CD14-positive monocyte (primary cell): ENCODE measurements around the gene PDZK1IP1. TPM values are rescaled to one million over a fixed set of nuclear protein-coding genes. Genes with fewer than 3 reads are reported as not detected.

Experiments used
- DNase-seq, 3 donors: peaks; one replicate each; pipeline ENCODE4 v3.0.0-alpha.2; 2011 to 2022
- H2AFZ ChIP-seq: 2 replicates; pipeline ENCODE4 v1.6.0; 2012; ENCODE audit warnings: mild to moderate bottlenecking, low read depth, low read length, inconsistent platforms; ENCODE audit not compliant: insufficient read depth, poor library complexity, severe bottlenecking
- H3K27ac ChIP-seq, 2 donors: 1 replicate in 1 of 2; 2 replicates in 1 of 2; pipeline ENCODE4 v1.5.1; 2012 to 2013; ENCODE audit warnings: low read length in 2 of 2, control low read depth in 1 of 2, inconsistent platforms in 1 of 2, low read depth in 1 of 2, mild to moderate bottlenecking in 1 of 2
- H3K27me3 ChIP-seq, 2 donors: one replicate each; pipeline versions ENCODE4 v1.6.0 to v1.6.1; 2011 to 2013; ENCODE audit warnings: low read length in 2 of 2; ENCODE audit not compliant: control insufficient read depth in 2 of 2, insufficient read depth in 2 of 2
- H3K36me3 ChIP-seq, 2 donors: replicated peaks in 1 of 2; 1 replicate in 1 of 2; 2 replicates in 1 of 2; pipeline versions ENCODE4 v1.5.1 to v1.6.1; 2012 to 2013; ENCODE audit warnings: low read length in 2 of 2, control low read depth in 1 of 2, inconsistent platforms in 1 of 2, mild to moderate bottlenecking in 1 of 2; ENCODE audit not compliant: insufficient read depth in 2 of 2, control insufficient read depth in 1 of 2
- H3K4me1 ChIP-seq, 2 donors: 1 replicate in 1 of 2; 2 replicates in 1 of 2; pipeline versions ENCODE4 v1.5.1 to v1.6.1; 2012 to 2013; ENCODE audit warnings: low read length in 2 of 2, control low read depth in 1 of 2, inconsistent platforms in 1 of 2, mild to moderate bottlenecking in 1 of 2, moderate library complexity in 1 of 2; ENCODE audit not compliant: insufficient read depth in 2 of 2, control insufficient read depth in 1 of 2
- H3K4me2 ChIP-seq: replicated peaks from 2 replicates; pipeline ENCODE3; 2012; ENCODE audit warnings: low read length, moderate library complexity, mild to moderate bottlenecking; ENCODE audit not compliant: poor library complexity, severe bottlenecking; ENCODE audit errors: extremely low read depth
- H3K4me3 ChIP-seq, 3 experiments: fragments of 200-600 bp in 1 of 3; sonication (generic) in 1 of 3; replicated peaks in 1 of 3; 1 replicate in 2 of 3; 2 replicates in 1 of 3; pipeline ENCODE4 v1.5.1; 2011 to 2013; ENCODE audit warnings: low read length in 3 of 3, mild to moderate bottlenecking in 3 of 3, control low read depth in 2 of 3, low read depth in 2 of 3, inconsistent platforms in 1 of 3, moderate library complexity in 1 of 3
- H3K79me2 ChIP-seq: 2 replicates; pipeline ENCODE4 v1.6.0; 2012; ENCODE audit warnings: mild to moderate bottlenecking, control low read depth, inconsistent platforms, low read length, moderate library complexity; ENCODE audit not compliant: insufficient read depth
- H3K9ac ChIP-seq: 2 replicates; pipeline ENCODE4 v1.6.0; 2017; ENCODE audit warnings: low read length, mild to moderate bottlenecking; ENCODE audit not compliant: insufficient read depth, poor library complexity, severe bottlenecking
- H3K9me3 ChIP-seq, 2 donors: replicated peaks in 1 of 2; 1 replicate in 1 of 2; 2 replicates in 1 of 2; pipeline versions ENCODE4 v1.5.1 to v1.6.1; 2012 to 2013; ENCODE audit warnings: low read length in 2 of 2, control low read depth in 1 of 2; ENCODE audit not compliant: control insufficient read depth in 1 of 2, insufficient read depth in 1 of 2
- H4K20me1 ChIP-seq: 2 replicates; pipeline ENCODE4 v1.6.0; 2012; ENCODE audit warnings: mild to moderate bottlenecking, low read length, control low read depth, moderate library complexity; ENCODE audit not compliant: insufficient read depth
- H3K27ac Mint-ChIP-seq, 7 donors: one replicate each; pipeline ENCODE4 v1.8.0; 2020; ENCODE audit warnings: mild to moderate bottlenecking in 7 of 7, mixed read lengths in 7 of 7, moderate library complexity in 6 of 7, inconsistent platforms in 2 of 7
- H3K27me3 Mint-ChIP-seq, 3 donors: one replicate each; pipeline ENCODE4 v1.8.0; 2021 to 2022; ENCODE audit warnings: low read depth in 3 of 3, mild to moderate bottlenecking in 3 of 3, mixed read lengths in 3 of 3, moderate library complexity in 3 of 3, inconsistent platforms in 1 of 3
- H3K36me3 Mint-ChIP-seq, 2 donors: one replicate each; pipeline ENCODE4 v1.8.0; 2020; ENCODE audit warnings: mixed read lengths in 2 of 2, inconsistent platforms in 1 of 2, mild to moderate bottlenecking in 1 of 2
- H3K4me1 Mint-ChIP-seq: one replicate; pipeline ENCODE4 v1.8.0; 2020; ENCODE audit warnings: mild to moderate bottlenecking, mixed read lengths
- H3K4me3 Mint-ChIP-seq, 2 donors: one replicate each; pipeline ENCODE4 v1.8.0; 2020; ENCODE audit warnings: mild to moderate bottlenecking in 2 of 2, mixed read lengths in 2 of 2, moderate library complexity in 1 of 2
- H3K9me3 Mint-ChIP-seq, 7 donors: one replicate each; pipeline ENCODE4 v1.8.0; 2020 to 2022; ENCODE audit warnings: mixed read lengths in 7 of 7, mild to moderate bottlenecking in 6 of 7, moderate library complexity in 6 of 7, inconsistent platforms in 2 of 7
- CTCF ChIP-seq: fragments of 200-600 bp; IDR thresholded peaks from one replicate; pipeline ENCODE4 v1.8.0; 2022; ENCODE audit warnings: antibody characterized with exemption, mild to moderate bottlenecking
- WGBS: methylation state at CpG from one replicate; pipeline ENCODE4 v1.1.5; 2013; ENCODE audit warnings: missing lambda C conversion rate; ENCODE audit not compliant: insufficient coverage; 5-methylcytosine and 5-hydroxymethylcytosine counted together
- intact Hi-C, 2 donors: fragments of 100-400 bp; cut with micrococcal nuclease; formaldehyde crosslinking; loops; one replicate each; pipeline versions ENCODE4 v1.15.0 to v1.15.1; 2023
- polyA minus RNA-seq: library from RNA; depleted of rRNA, polyadenylated mRNA; stranded (reverse); fragments of >200 nt; gene quantifications from 2 replicates; pipeline ENCODE4 v1.2.3, GENCODE V29; 2012
- polyA plus RNA-seq, 3 donors: library from polyadenylated mRNA; depleted of rRNA in 1 of 3; unstranded in 2 of 3; stranded (reverse) in 1 of 3; fragments of 300-500 nt in 2 of 3; fragments of >200 nt in 1 of 3; fragmentation: Illumina TruSeq in 2 of 3; gene quantifications; 1 replicate in 2 of 3; 2 replicates in 1 of 3; pipeline ENCODE4 v1.2.3, GENCODE V29; 2012 to 2021
- total RNA-seq, 12 experiments: library from RNA in 1 of 12; stranded (reverse) in 1 of 12; fragments of 120-200 nt in 1 of 12; gene quantifications; one replicate each; pipeline ENCODE4 v1.2.4 and lab custom pipeline; 2013 to 2026; ENCODE audit warnings: mixed read lengths in 6 of 12, inconsistent platforms in 1 of 12

PDZK1IP1 gene
- 0.08 TPM for total RNA-seq (2013)
- polyA plus RNA-seq (1 to 10 TPM in 1 of 3 donors, not detected in 2; 1.4 TPM), polyA minus RNA-seq (0.42 TPM in 1 of 2 replicates, not detected in the other), total RNA-seq (lab: John Stamatoyannopoulos, UW) (0 to 0.34 (median 0) reads per million in 11 experiments)

- no peak for TF ChIP-seq CTCF
- Histone ChIP-seq H3K4me3 (no peak within 1 kb of the TSS), H3K27ac (no peak within 1 kb of the TSS), H3K9ac (no peak within 1 kb of the TSS), H3K9me3 (no peaks in the 10 kb centered on the region), H3K4me2 (no peak within 1 kb of the TSS), H3K79me2 (no peaks in the 10 kb centered on the region), H3K36me3 (no peaks in the 10 kb centered on the region), H4K20me1 (no peaks in the 10 kb centered on the region), H3K4me1 (no peaks in the 10 kb centered on the region), H2AFZ (no peak within 1 kb of the TSS), H3K27me3 (no peaks in the 10 kb centered on the region)
- peaks cover 0 to 9% (median 6%) of the 10 kb centered on the region in 3 donors for H3K27me3 Mint-ChIP-seq
- peaks cover 6% of the 10 kb centered on the region for H3K4me1 Mint-ChIP-seq
- no peaks in the 10 kb centered on the region for H3K36me3 Mint-ChIP-seq
- DNase-seq: peak in 1 of 3 donors; percentile 3
- H3K9me3 Mint-ChIP-seq: peaks cover 0 to 5% (median 0%) of the 10 kb centered on the region in 7 donors
- WGBS: 54% methylated on average over 8 of the region's 16 CpGs
- peak within 1 kb of the TSS in 3 of 7 donors; percentile 22 to 54 (median 37) for H3K27ac Mint-ChIP-seq
- H3K4me3 Mint-ChIP-seq: no peak within 1 kb of the TSS
- intact Hi-C loops: loop anchor here (5.0 kb wide), 2 partner anchors 72 to 517 kb away; no protein-coding TSS in a partner anchor
Measured at GRCh38 chr1:47189844-47190508, at the start of gene PDZK1IP1. TSS of gene PDZK1IP1 (minus strand) at chr1:47190036. CDS start at chr1:47189932, 104 bp downstream.

- Mint-ChIP-seq H3K4me1 (peaks cover 11% of the 10 kb centered on the region), H3K4me3 (peak overlapping the region in 1 of 2 donors; percentile 14), H3K27me3 (peaks cover 31 to 49% (median 40%) of the 10 kb centered on the region in 3 donors), H3K27ac (no peak overlapping the region), H3K36me3 (peaks cover 0 to 4% of the 10 kb centered on the region in 2 donors), H3K9me3 (peaks cover 0 to 5% (median 0%) of the 10 kb centered on the region in 7 donors)
- Histone ChIP-seq H3K79me2 (no peaks in the 10 kb centered on the region), H2AFZ (no peak overlapping the region), H3K4me3 (no peak overlapping the region), H3K4me1 (peaks cover 6 to 8% of the 10 kb centered on the region in 2 donors), H3K36me3 (no peaks in the 10 kb centered on the region), H3K27ac (no peak overlapping the region), H4K20me1 (no peaks in the 10 kb centered on the region), H3K4me2 (no peak overlapping the region), H3K27me3 (peaks cover 13 to 34% of the 10 kb centered on the region in 2 donors), H3K9ac (no peak overlapping the region), H3K9me3 (peaks cover 0 to under 1% of the 10 kb centered on the region in 2 donors)
- WGBS: 60% methylated on average over 2 of the region's 5 CpGs
- DNase-seq: no peak
- no peak for TF ChIP-seq CTCF
- intact Hi-C loops: no loop called here
Measured at GRCh38 chr1:47238935-47239592, 49.2 kb upstream of the PDZK1IP1 start.
